H9 (cell line): ENCODE measurements around the gene CCDC88C. TPM values are rescaled to one million over a fixed set of nuclear protein-coding genes. Genes with fewer than 3 reads are reported as not detected.

ENCODE experiments used
- DNase-seq: peaks from one replicate; pipeline ENCODE4 v3.0.0-alpha.2; 2017
- H2AFZ ChIP-seq: one replicate; pipeline ENCODE4 v1.6.1; 2013; ENCODE audit warnings: mild to moderate bottlenecking, low read length, control low read depth, moderate library complexity
- H2AK5ac ChIP-seq: 2 replicates; pipeline ENCODE4 v1.6.1; 2013; ENCODE audit warnings: low read length, control low read depth, mixed read lengths; ENCODE audit not compliant: insufficient read length
- H2BK120ac ChIP-seq: one replicate; pipeline ENCODE4 v1.6.1; 2013; ENCODE audit warnings: low read depth, mild to moderate bottlenecking, low read length, control low read depth, inconsistent platforms; ENCODE audit not compliant: poor library complexity, severe bottlenecking
- H2BK12ac ChIP-seq: 2 replicates; pipeline ENCODE4 v1.6.1; 2013; ENCODE audit warnings: low read length, control low read depth, mixed read lengths, low read depth; ENCODE audit not compliant: insufficient read length
- H2BK15ac ChIP-seq: 2 replicates; pipeline ENCODE4 v1.6.1; 2013; ENCODE audit warnings: low read depth, low read length, control low read depth
- H2BK20ac ChIP-seq: one replicate; pipeline ENCODE4 v1.6.1; 2013; ENCODE audit warnings: low read depth, mild to moderate bottlenecking, low read length, control low read depth, inconsistent platforms; ENCODE audit not compliant: poor library complexity, severe bottlenecking
- H2BK5ac ChIP-seq: 2 replicates; pipeline ENCODE4 v1.6.1; 2013; ENCODE audit warnings: low read length, control low read depth, mixed read lengths; ENCODE audit not compliant: insufficient read length
- H3K14ac ChIP-seq: 2 replicates; pipeline ENCODE4 v1.6.1; 2013; ENCODE audit warnings: low read length, control low read depth; ENCODE audit not compliant: insufficient read depth
- H3K18ac ChIP-seq: 2 replicates; pipeline ENCODE4 v1.6.1; 2013; ENCODE audit warnings: low read depth, mild to moderate bottlenecking, mixed read lengths, low read length, control low read depth; ENCODE audit not compliant: insufficient read length
- H3K23ac ChIP-seq: 2 replicates; pipeline ENCODE4 v1.6.1; 2013; ENCODE audit warnings: low read length, control low read depth, mixed read lengths, low read depth; ENCODE audit not compliant: insufficient read length
- H3K23me2 ChIP-seq: 2 replicates; pipeline ENCODE4 v1.6.1; 2013; ENCODE audit warnings: low read depth, mild to moderate bottlenecking, mixed read lengths, low read length, control low read depth; ENCODE audit not compliant: insufficient read length, poor library complexity, severe bottlenecking
- H3K27ac ChIP-seq: 2 replicates; pipeline ENCODE4 v1.5.1; 2013; ENCODE audit warnings: low read length, control low read depth, mixed read lengths, low read depth; ENCODE audit not compliant: insufficient read length
- H3K27me3 ChIP-seq: 2 replicates; pipeline ENCODE4 v1.6.1; 2013; ENCODE audit warnings: low read length, control low read depth, inconsistent platforms; ENCODE audit not compliant: insufficient read depth
- H3K4ac ChIP-seq: 2 replicates; pipeline ENCODE4 v1.6.1; 2013; ENCODE audit warnings: low read depth, mild to moderate bottlenecking, control low read depth, inconsistent platforms, low read length, moderate library complexity
- H3K4me1 ChIP-seq: 2 replicates; pipeline ENCODE4 v1.6.1; 2013; ENCODE audit warnings: low read length, control low read depth, inconsistent platforms; ENCODE audit not compliant: insufficient read depth
- H3K4me2 ChIP-seq: 2 replicates; pipeline ENCODE4 v1.6.1; 2013; ENCODE audit warnings: low read length, control low read depth, mixed read lengths; ENCODE audit not compliant: insufficient read length, insufficient read depth
- H3K56ac ChIP-seq: 2 replicates; pipeline ENCODE4 v1.6.1; 2013; ENCODE audit warnings: low read depth, mild to moderate bottlenecking, mixed read lengths, low read length, control low read depth; ENCODE audit not compliant: insufficient read length
- H3K79me1 ChIP-seq: 2 replicates; pipeline ENCODE4 v1.6.1; 2013; ENCODE audit warnings: low read depth, mild to moderate bottlenecking, moderate library complexity, low read length, control low read depth, inconsistent platforms; ENCODE audit not compliant: insufficient read depth, poor library complexity, severe bottlenecking
- H3K79me2 ChIP-seq: 2 replicates; pipeline ENCODE4 v1.6.1; 2013; ENCODE audit warnings: low read length, control low read depth, inconsistent platforms; ENCODE audit not compliant: insufficient read depth
- H3K9ac ChIP-seq: 2 replicates; pipeline ENCODE4 v1.6.1; 2013; ENCODE audit warnings: low read length, control low read depth, mixed read lengths; ENCODE audit not compliant: insufficient read length; ENCODE audit errors: extremely low read depth
- H3K9me3 ChIP-seq: one replicate; pipeline ENCODE4 v1.6.1; 2013; ENCODE audit warnings: low read depth, low read length, inconsistent platforms; ENCODE audit not compliant: control insufficient read depth
- H3T11ph ChIP-seq: one replicate; pipeline ENCODE4 v1.6.1; 2013; ENCODE audit warnings: mild to moderate bottlenecking, low read length, control low read depth, inconsistent platforms
- H4K20me1 ChIP-seq: one replicate; pipeline ENCODE4 v1.6.1; 2013; ENCODE audit not compliant: control insufficient read depth, insufficient read length, insufficient read depth
- H4K5ac ChIP-seq: 2 replicates; pipeline ENCODE4 v1.6.1; 2013; ENCODE audit warnings: low read depth, mild to moderate bottlenecking, mixed read lengths, low read length, control low read depth; ENCODE audit not compliant: insufficient read length
- H4K8ac ChIP-seq: replicated peaks from 2 replicates; pipeline ENCODE4 v1.6.1; 2013; ENCODE audit warnings: low read length, control low read depth, mixed read lengths, low read depth; ENCODE audit not compliant: insufficient read length
- H4K91ac ChIP-seq: 2 replicates; pipeline ENCODE4 v1.6.1; 2013; ENCODE audit warnings: low read depth, mild to moderate bottlenecking, moderate library complexity, mixed read lengths, low read length, control low read depth; ENCODE audit not compliant: insufficient read length
- H3K27ac Mint-ChIP-seq, 3 experiments: 2 replicates in 2 of 3; 3 replicates in 1 of 3; pipeline ENCODE4 v1.8.0; 2020 to 2021; ENCODE audit warnings: mixed read lengths in 3 of 3, mild to moderate bottlenecking in 1 of 3, moderate library complexity in 1 of 3
- H3K27me3 Mint-ChIP-seq: 2 replicates; pipeline ENCODE4 v1.8.0; 2021; ENCODE audit warnings: low read depth, mild to moderate bottlenecking, moderate library complexity, mixed read lengths
- H3K36me3 Mint-ChIP-seq, 3 experiments: 2 replicates in 2 of 3; 3 replicates in 1 of 3; pipeline ENCODE4 v1.8.0; 2020 to 2021; ENCODE audit warnings: low read depth in 3 of 3, mixed read lengths in 3 of 3; ENCODE audit not compliant: insufficient read depth in 1 of 3
- H3K4me1 Mint-ChIP-seq, 2 experiments: 2 replicates each; pipeline ENCODE4 v1.8.0; 2020; ENCODE audit warnings: mixed read lengths in 2 of 2
- H3K4me3 Mint-ChIP-seq, 2 experiments: 2 replicates in 1 of 2; 3 replicates in 1 of 2; pipeline ENCODE4 v1.8.0; 2020 to 2021; ENCODE audit warnings: mild to moderate bottlenecking in 2 of 2, mixed read lengths in 2 of 2, moderate library complexity in 1 of 2
- H3K9me3 Mint-ChIP-seq, 2 experiments: 2 replicates in 1 of 2; 3 replicates in 1 of 2; pipeline ENCODE4 v1.8.0; 2020; ENCODE audit warnings: mild to moderate bottlenecking in 2 of 2, mixed read lengths in 2 of 2, moderate library complexity in 1 of 2
- CTCF ChIP-seq: fragments of 200-600 bp; sonication (generic); conservative IDR thresholded peaks from 3 replicates; pipeline ENCODE4 v1.8.0; 2021; ENCODE audit warnings: antibody characterized with exemption, mild to moderate bottlenecking
- WGBS: extraction: QIAGEN DNeasy Blood & Tissue Kit; methylation state at CpG from one replicate; pipeline ENCODE4 v1.1.7; 2013; ENCODE audit warnings: missing lambda C conversion rate, low lambda C conversion rate, mixed read lengths; ENCODE audit not compliant: insufficient read length; ENCODE audit errors: extremely low coverage; 5-methylcytosine and 5-hydroxymethylcytosine counted together
- total RNA-seq: library from RNA; stranded (reverse); gene quantifications from 2 replicates; pipeline ENCODE4 v1.2.1, GENCODE V29; 2021

The CCDC88C gene
- total RNA-seq, 1 experiment from 2014 or later: 52.4 TPM

- Histone ChIP-seq H3K79me1 (no peaks in the 10 kb centered on the region), H3K4me1 (peaks cover 4% of the 10 kb centered on the region), H3K18ac (no peak overlapping the region), H2BK20ac (no peak overlapping the region), H2BK12ac (no peak overlapping the region), H2BK5ac (no peak overlapping the region), H3K4me2 (no peak overlapping the region), H3K27ac (no peak overlapping the region), H3K27me3 (no peaks in the 10 kb centered on the region), H3K9me3 (no peaks in the 10 kb centered on the region), H3K14ac (no peak overlapping the region), H3K23ac (no peak overlapping the region), H4K8ac (no peak overlapping the region), H2AFZ (no peak overlapping the region), H3K9ac (no peak overlapping the region), H4K91ac (no peak overlapping the region), H4K20me1 (no peaks in the 10 kb centered on the region), H4K5ac (no peak overlapping the region), H3K79me2 (no peaks in the 10 kb centered on the region), H3K23me2 (no peaks in the 10 kb centered on the region), H2BK120ac (no peak overlapping the region), H2AK5ac (no peak overlapping the region), H2BK15ac (no peak overlapping the region), H3K4ac (no peak overlapping the region), H3K56ac (no peak overlapping the region), H3T11ph (no peak overlapping the region)
- peaks cover 11% of the 10 kb centered on the region for H3K27me3 Mint-ChIP-seq
- H3K9me3 Mint-ChIP-seq: peaks cover 10 to 16% of the 10 kb centered on the region in 2 experiments; a peak in 4 of 5 replicates
- no CpG with 5 or more reads among the region's 4 CpGs for WGBS
- no peak overlapping the region for H3K4me3 Mint-ChIP-seq
- DNase-seq: no peak
- peaks cover 17 to 18% of the 10 kb centered on the region in 2 experiments for H3K4me1 Mint-ChIP-seq
- H3K36me3 Mint-ChIP-seq: peaks cover 12 to 19% (median 14%) of the 10 kb centered on the region in 3 experiments
- TF ChIP-seq CTCF: no peak
- no peak overlapping the region for H3K27ac Mint-ChIP-seq
Observed at GRCh38 chr14:91230397-91231035, 187.1 kb downstream of the CCDC88C start.
